Activated CD4-positive, alpha-beta T cell treated with anti-CD3 and anti-CD28 coated beads, Interleukin-2, Interleukin-4, amounts not matched to agents 100 ng/mL and 50 ng/mL, durations not matched to agents 16 hours and 8 hours (primary cell): ENCODE data around the gene TOMM20.
A peak's percentile ranks its signal among the peaks of the same experiment; 100 is the strongest.

Source experiments
- DNase-seq: peaks from one replicate; pipeline ENCODE4 v3.0.0-alpha.2; 2020; ENCODE audit warnings: low spot score

Gene TOMM20

GRCh38 chr1:235134171-235134570 lies 5.5 kb upstream of the TOMM20 start:
- DNase-seq: no peak

DNA sequence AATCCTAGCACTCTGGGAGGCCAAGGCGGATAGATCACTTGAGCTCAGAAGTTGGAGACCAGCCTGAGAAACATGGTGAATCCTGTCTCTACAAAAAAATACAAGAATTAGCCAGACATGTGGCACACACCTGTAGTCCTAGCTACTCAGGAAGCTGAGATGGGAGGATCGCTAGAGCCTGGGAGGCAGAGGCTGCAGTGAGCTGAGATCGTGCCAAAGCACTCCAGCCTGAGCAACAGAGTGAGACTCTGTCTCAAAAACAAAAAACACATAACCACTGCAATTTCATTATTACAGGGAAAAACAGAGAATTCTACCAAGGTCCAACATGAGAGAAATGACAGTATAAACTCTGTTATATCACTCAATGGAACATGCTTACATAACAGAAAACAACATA lies 4.4 kb upstream of the TOMM20 start:
- no peak for DNase-seq

DNA sequence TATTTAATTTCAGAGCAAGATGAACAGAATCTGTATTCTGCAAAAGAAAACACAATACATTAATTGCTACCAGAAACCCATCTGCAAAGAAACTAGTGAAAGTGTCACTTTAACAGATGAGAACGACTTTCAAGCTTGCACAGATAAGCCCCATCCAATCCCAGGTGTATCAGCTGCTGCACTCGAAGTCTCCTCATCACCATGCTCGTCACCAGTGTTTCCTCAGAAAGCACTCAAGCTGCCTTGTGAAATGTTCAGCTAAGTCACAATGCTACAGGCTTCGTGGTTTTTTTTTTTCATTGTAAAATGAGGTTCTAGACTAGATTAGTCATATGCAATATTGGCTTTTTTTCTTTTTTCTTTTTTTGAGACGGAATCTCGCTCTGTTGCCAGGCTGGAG lies 3.3 kb upstream of the TOMM20 start:
- DNase-seq: no peak

- no peak for DNase-seq
These were observed 2.2 kb upstream of the TOMM20 start for GRCh38 chr1:235130766-235131270.

GRCh38 chr1:235129774-235130570 lies 1.3 kb upstream of the TOMM20 start:
- DNase-seq: no peak

GRCh38 chr1:235127732-235128455 lies 743 bp downstream of the TOMM20 start:
- no peak for DNase-seq

DNA sequence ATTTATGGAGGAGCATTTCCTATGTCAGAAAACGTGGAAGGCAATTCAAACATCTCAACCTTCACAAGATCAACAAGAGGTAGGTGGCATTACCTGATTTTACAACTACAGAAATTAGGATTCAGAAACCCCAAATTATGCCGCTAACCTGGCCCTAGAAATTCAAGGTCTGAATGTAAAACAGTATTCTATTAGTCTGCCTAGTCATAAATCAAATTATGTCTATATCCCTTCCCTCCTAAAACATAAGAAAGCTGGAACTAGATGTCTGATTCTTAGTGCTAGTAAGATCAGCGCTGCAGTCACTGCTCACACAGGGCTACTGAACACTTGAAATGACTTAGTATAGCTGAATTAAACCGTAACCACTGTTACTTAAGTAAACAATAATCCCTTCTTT lies 1.4 kb downstream of the TOMM20 start:
- DNase-seq: no peak

DNA sequence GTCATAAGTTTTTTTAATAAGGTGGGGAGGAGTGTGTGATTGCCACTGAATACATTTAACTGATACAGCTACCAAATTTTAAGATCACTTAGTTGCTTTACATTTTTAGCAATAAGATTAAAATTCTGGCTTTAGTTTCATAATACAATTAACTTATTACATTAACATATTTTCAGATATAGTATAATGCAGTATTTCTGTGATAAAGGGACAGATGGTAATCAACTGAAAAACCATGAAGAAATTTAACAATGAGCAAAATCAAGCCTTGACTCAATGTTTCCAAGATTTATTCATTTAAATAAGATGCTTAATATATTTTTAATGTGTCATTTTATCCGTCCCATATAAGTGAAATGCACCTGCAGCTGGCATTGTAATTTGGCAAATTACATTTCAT lies 4.0 kb downstream of the TOMM20 start:
- no peak for DNase-seq

DNA sequence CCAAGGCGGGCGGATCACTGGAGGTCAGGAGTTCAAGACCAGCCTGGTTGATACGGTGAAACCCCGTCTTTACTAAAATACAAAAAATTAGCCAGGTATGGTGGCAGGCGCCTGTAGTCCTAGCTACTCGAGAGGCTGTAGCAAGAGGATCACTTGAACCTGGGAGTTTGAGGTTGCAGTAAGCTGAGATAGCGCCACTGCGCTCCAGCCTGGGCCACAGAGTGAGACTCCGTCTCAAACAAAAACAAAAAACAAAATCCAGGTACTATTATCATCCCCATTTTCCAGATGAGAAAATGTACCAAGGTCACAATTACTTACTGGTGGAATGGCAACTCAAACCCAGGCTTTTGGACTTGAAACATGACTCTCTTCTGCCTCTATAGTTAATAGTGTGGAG lies 4.5 kb downstream of the TOMM20 start:
- DNase-seq: no peak

GRCh38 chr1:235122348-235122747 lies 6.3 kb downstream of the TOMM20 start:
- no peak for DNase-seq

DNA sequence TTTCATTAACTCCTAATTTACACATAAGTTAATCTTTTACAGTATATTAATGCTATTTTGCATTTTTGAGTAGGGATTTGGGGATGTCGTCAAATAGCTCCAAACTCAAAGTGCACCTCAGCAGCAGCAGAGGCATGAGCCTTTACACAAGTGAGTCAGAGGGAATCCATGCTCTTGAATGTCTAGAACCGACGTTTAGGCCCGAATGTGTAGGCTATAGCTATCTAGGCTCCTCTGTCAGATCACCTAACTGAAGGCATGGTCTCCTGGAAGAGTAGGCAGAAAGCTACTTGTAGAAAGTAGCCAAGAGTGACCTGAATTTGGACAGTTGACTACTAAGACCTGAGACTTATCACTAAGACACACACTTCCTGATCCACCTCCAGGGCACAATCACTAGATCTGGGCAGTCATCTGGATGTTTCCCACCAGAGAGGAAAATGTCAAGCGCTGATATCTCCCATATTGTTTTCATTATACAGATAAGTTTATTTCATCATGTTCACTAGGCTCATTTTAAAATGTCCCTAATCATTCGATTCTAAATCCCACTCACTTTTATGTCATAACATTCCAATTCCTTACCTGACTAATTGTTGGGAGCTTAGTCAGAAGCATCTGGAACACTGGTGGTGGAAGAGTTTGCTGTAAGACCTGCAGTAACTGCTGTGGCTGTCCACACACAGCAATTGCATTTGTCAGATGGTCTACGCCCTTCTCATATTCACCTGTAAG lies 15.3 kb downstream of the TOMM20 start:
- DNase-seq: no peak

DNA sequence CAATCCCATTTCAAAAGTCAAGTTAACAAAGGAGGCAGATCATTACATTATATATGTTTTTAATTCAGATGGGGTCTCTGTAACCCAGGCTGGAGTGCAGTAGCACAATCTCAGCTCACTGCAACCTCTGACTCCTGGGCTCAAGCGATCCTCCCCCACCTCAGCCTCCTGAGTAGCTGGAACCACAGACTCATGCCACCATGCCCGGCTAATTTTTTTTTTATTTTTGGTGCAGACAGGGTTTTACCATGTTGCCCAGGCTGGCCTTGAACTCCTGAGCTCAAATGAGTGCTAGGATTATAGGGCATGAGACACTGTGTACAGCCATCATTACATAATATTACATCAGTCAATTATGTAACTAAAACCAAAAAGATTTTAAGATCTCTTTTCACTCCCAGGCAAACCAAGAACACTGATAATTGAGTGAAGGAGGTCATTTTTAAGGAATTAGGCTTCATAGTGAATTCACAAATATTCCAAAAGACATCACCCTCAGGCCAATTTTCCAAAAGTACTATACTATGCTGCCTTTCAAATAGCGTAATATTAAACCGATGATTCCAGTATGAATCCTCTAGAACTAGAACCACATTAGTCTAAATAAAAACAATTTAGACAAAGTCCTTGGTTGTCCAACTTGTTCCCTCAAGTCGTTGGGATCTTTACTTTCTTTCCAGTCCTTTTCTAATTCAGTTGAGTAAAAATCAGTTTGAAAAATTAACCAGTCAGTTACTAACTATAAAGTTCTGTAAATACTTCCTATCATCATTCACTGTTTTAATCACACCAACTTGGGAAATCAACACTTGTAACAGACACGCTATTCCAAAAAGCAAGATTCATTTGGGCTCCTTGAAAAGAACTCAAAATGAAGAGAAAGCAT lies 16.1 kb downstream of the TOMM20 start:
- no peak for DNase-seq

DNA sequence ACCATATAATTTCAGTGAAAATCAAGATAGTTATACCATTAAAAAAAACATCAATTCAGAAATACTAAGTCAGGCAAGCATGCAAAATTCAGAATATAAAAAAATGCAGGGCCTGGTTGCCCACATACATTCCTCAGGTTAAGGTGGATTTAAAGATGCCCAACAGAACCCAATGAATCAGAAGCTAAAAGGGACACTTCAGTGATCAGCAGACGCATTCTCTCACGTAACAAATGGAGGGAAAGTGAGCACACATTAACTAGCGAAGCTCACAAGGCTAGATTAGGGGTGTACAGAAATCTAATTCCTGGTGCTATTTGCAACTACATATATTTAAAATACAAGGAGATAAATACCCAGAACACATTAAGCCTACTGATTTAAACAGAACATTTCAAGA lies 17.5 kb downstream of the TOMM20 start:
- DNase-seq: no peak

GRCh38 chr1:235108876-235109275 lies 19.8 kb downstream of the TOMM20 start:
- no peak for DNase-seq

DNA sequence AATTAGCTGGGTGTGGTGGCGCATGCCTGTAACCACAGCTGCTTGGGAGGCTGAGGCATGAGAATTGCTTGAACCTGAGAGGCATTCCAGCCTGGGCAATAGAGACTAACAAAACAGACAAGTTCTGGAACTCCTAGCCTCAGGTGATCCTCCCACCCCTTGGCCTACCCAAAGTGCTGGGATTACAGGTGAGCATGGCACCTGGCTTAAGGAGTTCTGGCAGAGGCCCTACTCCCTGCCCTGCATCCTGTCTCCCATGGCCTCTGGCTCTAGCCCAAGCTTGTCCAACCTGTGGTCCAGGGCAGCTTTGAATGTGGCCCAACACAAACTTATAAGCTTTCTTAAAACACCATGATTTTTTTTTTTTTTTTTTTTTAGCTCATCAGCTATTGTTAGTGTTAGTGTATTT lies 20.4 kb downstream of the TOMM20 start:
- no peak for DNase-seq

DNA sequence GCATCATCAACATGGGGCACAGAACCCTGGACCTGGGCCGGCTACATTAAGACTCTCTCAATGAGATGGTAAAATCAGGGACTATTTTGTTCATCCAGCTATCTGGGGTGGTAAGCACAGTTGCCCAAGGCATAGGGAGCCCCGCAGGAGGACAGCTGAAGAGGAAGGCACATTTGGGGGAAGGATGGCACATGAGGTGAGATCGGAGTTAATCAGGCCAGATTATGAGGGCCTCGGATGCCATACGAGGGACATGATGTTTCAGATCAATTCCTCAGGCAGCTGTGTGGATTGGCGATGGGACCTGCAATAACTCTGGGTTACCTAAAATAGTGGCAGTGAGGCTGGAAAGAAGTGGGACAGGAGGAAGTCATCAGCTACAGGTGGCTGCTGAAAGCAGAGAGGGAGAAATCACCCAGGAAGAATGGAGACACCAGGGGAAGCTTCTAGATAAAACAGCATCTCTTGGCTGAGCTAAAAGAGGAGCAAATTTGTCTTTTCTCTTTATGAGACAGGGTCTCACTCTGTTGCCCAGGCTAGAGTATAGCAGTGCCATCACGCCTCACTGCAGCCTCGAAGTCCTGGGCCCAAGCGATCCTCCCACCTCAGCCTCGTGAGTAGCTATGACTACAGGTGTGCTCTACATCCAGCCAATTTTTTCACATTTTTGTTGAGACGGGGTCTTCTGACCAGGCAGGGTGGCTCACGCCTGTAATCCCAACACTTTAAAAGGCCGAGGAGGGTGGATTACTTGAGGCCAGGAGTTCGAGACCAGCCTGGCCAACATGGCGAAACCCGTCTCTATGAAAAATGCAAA lies 21.1 kb downstream of the TOMM20 start:
- no peak for DNase-seq

GRCh38 chr1:235106457-235106856 lies 22.2 kb downstream of the TOMM20 start:
- DNase-seq: no peak

- peak; percentile 82 for DNase-seq
These were observed 23.3 kb downstream of the TOMM20 start for GRCh38 chr1:235105051-235106043.

- DNase-seq: no peak
These were observed 25.6 kb downstream of the TOMM20 start for GRCh38 chr1:235102993-235103411.

DNA sequence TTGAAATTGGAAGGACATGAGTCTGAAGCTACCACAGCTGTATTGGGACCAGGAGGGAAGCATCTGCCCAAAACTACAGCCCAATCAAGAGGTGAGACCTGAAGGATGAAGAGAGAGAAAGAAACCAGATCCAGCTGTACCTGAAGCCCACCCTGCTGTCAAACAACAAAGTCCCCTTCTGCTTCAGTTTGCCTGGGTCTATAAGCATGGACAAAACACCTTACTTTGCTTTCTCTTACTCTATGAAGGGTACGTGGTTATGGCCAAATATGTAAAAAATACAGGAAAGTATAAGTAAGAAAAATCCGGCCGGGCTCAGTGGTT lies 26.4 kb downstream of the TOMM20 start:
- no peak for DNase-seq
